A673 (cell line): Measurements from ENCODE around the gene USF2. TPM values are rescaled to one million over a fixed set of nuclear protein-coding genes. Genes with fewer than 3 reads are reported as not detected.

Experiments used
- BruUV-seq: library from RNA; stranded (reverse); fragments of 400-500 nt; replicated peaks from 2 replicates; lab custom pipeline; 2021; lab: Mats Ljungman, UMichigan
- CTCF ChIA-PET: fragments of 300-600 bp; sonication (Branson Sonifier 250); formaldehyde crosslinking; loops from one replicate; lab custom pipeline; 2022; ENCODE audit warnings: antibody characterized with exemption; lab: Charles Lee
- POLR2A ChIA-PET: fragments of 300-600 bp; sonication (Branson Sonifier 250); formaldehyde crosslinking; loops from one replicate; lab custom pipeline; 2022; ENCODE audit warnings: antibody characterized with exemption; ENCODE audit not compliant: low non-redundant PET; lab: Charles Lee
- DNase-seq: peaks from one replicate; pipeline ENCODE4 v3.0.0-alpha.2; 2015; ENCODE audit warnings: low spot score
- H3K27ac ChIP-seq: fragments of 200-600 bp; sonication (generic); 2 replicates; pipeline ENCODE4 v1.5.1; 2016; ENCODE audit warnings: mixed run types, low read depth, mild to moderate bottlenecking, mixed read lengths, antibody characterized with exemption, low read length; ENCODE audit not compliant: poor library complexity, severe bottlenecking
- H3K27me3 ChIP-seq: fragments of 200-600 bp; sonication (generic); replicated peaks from 2 replicates; pipeline ENCODE4 v1.6.1; 2017; ENCODE audit warnings: mixed run types, low read depth, mild to moderate bottlenecking, mixed read lengths, antibody characterized with exemption, low read length; ENCODE audit not compliant: insufficient read depth, poor library complexity
- H3K36me3 ChIP-seq: fragments of 200-600 bp; sonication (generic); 2 replicates; pipeline ENCODE4 v1.6.1; 2016; ENCODE audit warnings: mixed run types, mild to moderate bottlenecking, mixed read lengths, antibody characterized with exemption, low read length; ENCODE audit not compliant: insufficient read depth, poor library complexity, severe bottlenecking
- H3K4me1 ChIP-seq: fragments of 200-600 bp; sonication (generic); 2 replicates; pipeline ENCODE4 v1.6.1; 2017; ENCODE audit warnings: mixed run types, mild to moderate bottlenecking, mixed read lengths, antibody characterized with exemption, low read length; ENCODE audit not compliant: insufficient read depth, poor library complexity, severe bottlenecking
- H3K4me3 ChIP-seq: fragments of 200-600 bp; sonication (generic); 2 replicates; pipeline ENCODE4 v1.5.1; 2016; ENCODE audit warnings: low read depth, mixed run types, mild to moderate bottlenecking, mixed read lengths, low read length; ENCODE audit not compliant: poor library complexity, severe bottlenecking
- H3K9me3 ChIP-seq: fragments of 200-600 bp; sonication (generic); 2 replicates; pipeline ENCODE4 v1.6.1; 2016; ENCODE audit warnings: mixed run types, low read depth, mild to moderate bottlenecking, mixed read lengths, antibody characterized with exemption, low read length; ENCODE audit not compliant: poor library complexity, severe bottlenecking
- CTCF ChIP-seq: fragments of 300-800, 200-600 bp; sonication (generic); conservative IDR thresholded peaks from 2 replicates; pipeline ENCODE4 v1.5.1; 2017; ENCODE audit warnings: low read depth, mild to moderate bottlenecking, antibody characterized with exemption, low read length, moderate library complexity, mixed read lengths
- EZH2 ChIP-seq: fragments of 200-600 bp; sonication (generic); IDR thresholded peaks from 2 replicates; pipeline ENCODE4 v1.6.1; 2017; ENCODE audit warnings: borderline replicate concordance, low read depth, mild to moderate bottlenecking, mixed read lengths, antibody characterized with exemption, low read length; ENCODE audit not compliant: poor library complexity, severe bottlenecking
- intact Hi-C: fragments of 100-400 bp; cut with micrococcal nuclease; formaldehyde crosslinking; loops from one replicate; pipeline ENCODE4 v1.10.0; 2022; ENCODE audit not compliant: unreplicated experiment
- total RNA-seq: library from RNA; stranded (reverse); gene quantifications from 2 replicates; pipeline ENCODE4 v1.2.3, GENCODE V29; 2021

USF2 gene
- total RNA-seq, 1 experiment from 2014 or later, result 82.0 TPM

GRCh38 chr19:35313587-35313986 is 44.8 kb downstream of the USF2 start:
- no peaks in the 10 kb centered on the region for H3K4me1 ChIP-seq
- DNase-seq, result no peak
- no TSS peak for BruUV-seq
- ChIA-PET CTCF (no interaction called here), POLR2A (no interaction called here)
- no peaks in the 10 kb centered on the region for H3K36me3 ChIP-seq
- H3K4me3 ChIP-seq, result no peak overlapping the region
- no peaks in the 10 kb centered on the region for H3K9me3 ChIP-seq
- H3K27me3 ChIP-seq, result no peaks in the 10 kb centered on the region
- TF ChIP-seq EZH2 (no peak), CTCF (no peak)
- no peak overlapping the region for H3K27ac ChIP-seq
- intact Hi-C loops, result no loop called here

- Histone ChIP-seq H3K27me3 (no peaks in the 10 kb centered on the region), H3K4me1 (no peaks in the 10 kb centered on the region), H3K9me3 (no peaks in the 10 kb centered on the region), H3K4me3 (no peak overlapping the region), H3K27ac (no peak overlapping the region), H3K36me3 (no peaks in the 10 kb centered on the region)
- POLR2A ChIA-PET, result no interaction called here
- no TSS peak for BruUV-seq
- no peak for TF ChIP-seq EZH2
- no peak for TF ChIP-seq CTCF
- no peak for DNase-seq
- intact Hi-C loops, result no loop called here
- CTCF ChIA-PET, result no interaction called here
Measured at GRCh38 chr19:35314031-35314430, 45.3 kb downstream of the USF2 start.

- H3K27me3 ChIP-seq, result no peaks in the 10 kb centered on the region
- no peaks in the 10 kb centered on the region for H3K4me1 ChIP-seq
- POLR2A ChIA-PET, result no interaction called here
- no peak for TF ChIP-seq EZH2
- TF ChIP-seq CTCF, result no peak
- H3K27ac ChIP-seq, result no peak overlapping the region
- intact Hi-C loops, result no loop called here
- BruUV-seq, result no TSS peak
- no peaks in the 10 kb centered on the region for H3K9me3 ChIP-seq
- no peak overlapping the region for H3K4me3 ChIP-seq
- no peak for DNase-seq
- CTCF ChIA-PET, result no interaction called here
- H3K36me3 ChIP-seq, result no peaks in the 10 kb centered on the region
Measured at GRCh38 chr19:35314858-35315470, 46.2 kb downstream of the USF2 start.
